Activated CD4-positive, alpha-beta T cell treated with anti-CD3 and anti-CD28 coated beads, Interleukin-2, amount 50 U/mL, for 24 hours (primary cell): ENCODE measurements around the gene FOXO1.
A peak's percentile ranks its signal among the peaks of the same experiment; 100 is the strongest.

Source experiments
- DNase-seq, 2 donors: peaks; one replicate each; pipeline ENCODE4 v3.0.0-alpha.2; 2020; ENCODE audit warnings: low read depth in 1 of 2, low spot score in 1 of 2

Gene FOXO1

DNA sequence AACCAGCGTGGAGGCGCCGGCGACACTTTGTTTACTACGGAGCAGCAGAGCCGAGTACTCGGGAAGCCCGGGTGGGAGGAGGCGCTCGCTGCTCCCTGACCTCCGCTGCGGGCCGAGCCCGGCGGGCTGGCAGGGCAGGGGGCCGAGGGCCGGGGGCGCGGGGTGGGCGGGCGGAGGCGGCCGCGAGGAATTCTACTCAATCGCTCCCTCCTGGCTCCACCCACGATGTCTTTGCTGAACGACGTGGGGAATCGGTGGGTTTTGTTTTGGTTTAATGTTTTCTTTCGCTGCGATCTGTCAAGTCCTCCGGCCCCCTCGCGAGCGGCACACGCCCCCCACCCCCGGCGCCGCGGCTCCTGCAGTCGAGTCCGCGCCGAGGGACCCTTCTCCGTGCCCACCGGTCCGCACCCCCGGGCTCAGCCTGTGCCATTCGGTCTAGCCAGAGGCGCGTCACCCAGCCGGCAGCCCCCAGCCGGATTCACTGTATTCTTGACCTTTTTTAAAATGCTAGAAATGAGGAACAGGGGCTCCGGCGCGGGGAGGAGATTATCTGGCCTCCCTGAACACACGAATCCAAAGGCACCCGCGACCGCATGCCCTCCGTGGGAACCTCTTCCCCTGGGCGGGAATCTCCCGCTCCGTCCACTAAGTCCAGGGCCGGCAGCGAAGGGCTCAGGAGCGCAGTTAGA is 636 bp upstream of the FOXO1 start:
- DNase-seq, result no peak

DNA sequence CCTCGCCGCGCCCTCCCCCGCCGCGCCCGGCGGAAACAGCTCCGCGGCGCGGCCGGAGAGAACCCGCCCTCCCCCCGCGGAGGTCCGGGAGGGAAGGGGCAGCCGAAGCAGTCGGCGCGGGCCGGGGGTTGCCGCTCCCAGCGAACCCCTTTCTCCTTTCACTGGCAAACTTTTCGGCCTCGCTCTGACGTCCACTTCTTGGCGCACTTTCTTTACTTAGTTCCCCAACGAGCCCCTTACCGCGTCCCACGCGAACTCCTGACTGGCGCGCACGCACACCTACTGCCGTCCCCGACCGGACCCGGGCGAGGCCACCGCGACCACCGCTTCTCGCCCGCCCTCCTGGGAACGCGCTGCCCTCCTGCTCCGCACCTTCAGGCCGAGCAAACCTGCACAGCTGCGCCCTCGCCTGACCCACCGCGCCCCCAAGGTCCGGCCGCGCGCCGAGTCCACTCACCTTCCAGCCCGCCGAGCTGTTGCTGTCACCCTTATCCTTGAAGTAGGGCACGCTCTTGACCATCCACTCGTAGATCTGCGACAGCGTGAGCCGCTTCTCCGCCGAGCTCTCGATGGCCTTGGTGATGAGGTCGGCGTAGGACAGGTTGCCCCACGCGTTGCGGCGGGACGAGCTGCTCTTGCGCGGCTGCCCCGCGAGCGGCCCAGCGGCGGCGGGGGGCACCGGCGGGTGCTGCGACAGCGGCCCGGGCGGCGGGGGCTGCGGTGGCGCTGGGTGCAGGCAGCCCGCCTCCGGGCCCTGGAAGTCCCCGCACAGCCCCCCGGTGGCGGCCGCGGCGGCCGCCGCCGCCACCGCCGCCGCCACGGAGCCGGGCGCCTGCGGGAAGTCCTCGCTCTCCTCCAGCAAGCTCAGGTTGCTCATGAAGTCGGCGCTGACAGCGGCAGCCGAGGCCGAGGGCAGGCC is 1.1 kb downstream of the FOXO1 start:
- DNase-seq, result no peak

DNA sequence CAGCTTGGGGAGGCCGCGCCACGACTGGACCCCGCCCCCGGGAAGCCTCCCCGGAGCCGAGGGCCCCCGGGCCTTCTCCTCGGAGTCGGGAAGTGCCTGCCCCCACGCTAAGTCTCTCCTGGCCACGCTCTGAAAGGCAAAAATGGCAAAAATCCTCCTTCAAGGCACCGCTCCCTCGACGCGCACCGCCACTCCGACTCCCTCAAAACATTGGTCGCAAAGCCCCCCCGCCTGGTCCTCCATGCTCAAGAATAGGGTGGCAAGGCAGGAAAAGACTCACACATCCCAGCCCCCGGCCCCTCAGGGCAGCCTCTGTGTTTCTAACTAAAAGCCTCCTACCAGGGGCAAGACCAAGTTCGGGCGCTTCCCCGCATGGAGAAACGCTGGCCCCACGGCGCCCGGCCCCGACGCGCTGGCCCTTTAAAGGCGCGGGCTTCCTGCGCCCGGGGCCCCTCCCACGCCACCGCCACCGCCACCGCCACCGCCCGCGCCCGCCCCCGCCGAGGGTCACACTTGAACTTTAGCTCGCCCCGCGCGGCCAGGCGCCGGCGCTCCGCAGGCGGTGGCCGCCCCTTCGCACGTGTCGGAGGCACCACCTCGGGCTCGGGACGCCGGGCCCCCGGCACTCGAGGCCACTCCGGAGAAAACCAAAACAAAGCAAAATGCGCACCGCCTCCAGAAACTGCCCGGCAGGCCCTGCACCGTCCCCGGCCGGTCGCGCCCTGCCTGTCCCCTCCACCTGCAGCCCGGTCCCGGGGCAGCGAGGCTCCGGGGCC is 1.9 kb downstream of the FOXO1 start:
- peak in 1 of 2 donors; percentile 42 for DNase-seq

DNA sequence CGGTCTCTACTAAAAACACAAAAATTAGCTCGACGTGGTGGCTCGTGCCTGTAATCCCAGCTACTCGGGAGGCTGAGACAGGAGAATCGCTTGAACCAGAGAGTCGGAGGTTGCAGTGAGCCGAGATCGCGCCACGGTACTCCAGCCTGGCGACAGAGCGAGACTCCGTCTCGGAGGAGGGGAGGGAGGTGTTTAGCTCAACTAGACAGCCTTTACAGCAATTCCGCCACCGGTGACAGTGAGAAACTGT is 2.4 kb downstream of the FOXO1 start:
- DNase-seq, result peak; percentile 47 to 76

DNA sequence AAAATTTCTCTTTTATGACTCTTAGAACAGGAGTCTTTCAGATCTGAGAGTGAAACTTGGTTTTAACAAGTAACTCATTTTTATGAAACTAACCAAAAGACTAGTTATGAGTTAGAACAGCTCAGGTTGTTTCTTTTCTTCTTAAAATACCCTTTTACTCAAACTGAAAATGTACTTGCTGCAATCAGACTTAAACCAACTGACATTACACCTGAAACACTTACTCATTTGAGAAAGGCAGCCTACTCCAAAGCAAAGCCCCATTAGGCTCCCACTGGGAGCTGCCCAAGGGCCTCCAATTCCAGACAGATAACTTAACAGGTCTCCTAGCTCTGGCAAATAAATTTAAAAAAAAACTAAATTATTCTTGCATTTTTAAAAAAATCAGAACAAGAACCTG is 3.6 kb downstream of the FOXO1 start:
- no peak for DNase-seq

DNA sequence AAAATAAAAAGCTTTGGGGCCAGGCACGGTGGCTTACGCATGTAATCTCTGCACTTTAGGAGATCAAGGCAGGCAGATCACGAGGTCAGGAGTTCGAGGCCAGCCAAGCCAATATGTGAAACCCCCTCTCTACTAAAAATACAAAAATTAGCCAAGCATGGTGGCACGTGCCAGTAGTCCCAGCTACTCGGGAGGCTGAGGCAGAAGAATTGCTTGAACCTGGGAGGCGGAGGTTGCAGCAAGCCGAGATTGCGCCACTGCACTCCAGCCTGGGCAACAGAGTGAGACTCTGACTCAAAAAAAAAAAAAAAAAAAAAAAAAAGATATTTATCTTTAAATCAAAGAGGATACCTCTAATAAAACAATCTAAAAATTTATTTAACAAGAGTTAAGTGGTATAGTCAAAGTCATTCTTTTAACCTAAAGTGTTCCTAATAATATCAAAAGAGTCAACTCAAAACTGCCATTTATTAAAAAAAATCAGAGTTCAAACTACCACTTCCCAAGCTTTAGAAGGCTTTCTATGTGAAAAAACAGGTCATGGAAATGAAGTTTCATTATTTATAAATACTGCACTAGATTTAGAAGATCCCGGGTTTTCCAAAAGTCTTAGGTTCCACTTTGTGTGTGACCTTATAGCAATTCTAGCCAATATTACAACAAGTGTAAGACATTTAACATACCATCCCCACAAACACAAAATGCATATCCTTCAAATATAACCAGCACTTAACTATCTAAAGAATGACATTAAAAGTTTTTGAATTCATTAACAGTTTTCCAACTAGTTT is 4.4 kb downstream of the FOXO1 start:
- DNase-seq, result no peak

DNA sequence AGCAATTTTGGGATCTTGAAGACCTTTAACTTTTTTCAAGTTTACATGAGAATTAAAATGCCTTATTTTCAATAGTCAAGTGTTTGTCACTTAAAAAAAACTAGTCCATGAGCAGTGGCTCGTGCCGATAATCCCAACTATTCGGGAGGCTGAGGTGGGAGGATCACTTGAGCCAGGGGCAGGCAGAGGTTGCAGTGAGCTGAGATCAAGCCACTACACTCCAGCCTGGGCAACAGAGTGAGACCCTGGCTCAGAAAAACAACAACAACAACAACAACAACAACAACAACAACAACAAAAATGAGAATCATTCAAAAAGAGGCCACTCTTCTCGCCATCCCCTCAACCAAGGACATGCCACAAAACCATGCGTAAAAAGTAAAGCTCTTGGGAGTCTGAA is 5.7 kb downstream of the FOXO1 start:
- DNase-seq, result no peak

DNA sequence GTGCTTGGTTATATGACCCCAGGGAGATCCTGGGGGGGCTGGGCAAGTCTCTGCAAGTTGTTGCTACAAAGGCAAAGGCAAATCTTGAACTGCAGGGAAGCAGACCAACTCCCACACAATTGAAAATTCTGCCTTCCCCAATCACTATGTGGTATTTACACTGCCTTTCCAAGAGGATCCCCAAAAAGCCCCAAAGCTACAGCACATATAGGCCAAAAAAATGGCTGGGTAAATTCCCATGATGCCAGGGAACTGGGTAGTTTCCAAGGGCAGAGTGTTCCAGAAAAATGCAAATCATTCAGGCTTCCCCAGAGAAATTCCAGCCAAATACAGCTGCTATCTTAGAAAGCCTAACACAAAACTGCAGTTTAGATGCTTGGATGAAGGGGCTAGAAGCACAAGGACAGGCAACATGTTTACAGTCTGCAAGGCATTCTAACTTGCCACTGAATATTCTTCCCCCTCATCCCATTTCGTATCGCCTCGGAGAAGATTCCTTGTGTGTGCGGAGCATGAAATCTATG is 6.2 kb downstream of the FOXO1 start:
- DNase-seq, result no peak

DNA sequence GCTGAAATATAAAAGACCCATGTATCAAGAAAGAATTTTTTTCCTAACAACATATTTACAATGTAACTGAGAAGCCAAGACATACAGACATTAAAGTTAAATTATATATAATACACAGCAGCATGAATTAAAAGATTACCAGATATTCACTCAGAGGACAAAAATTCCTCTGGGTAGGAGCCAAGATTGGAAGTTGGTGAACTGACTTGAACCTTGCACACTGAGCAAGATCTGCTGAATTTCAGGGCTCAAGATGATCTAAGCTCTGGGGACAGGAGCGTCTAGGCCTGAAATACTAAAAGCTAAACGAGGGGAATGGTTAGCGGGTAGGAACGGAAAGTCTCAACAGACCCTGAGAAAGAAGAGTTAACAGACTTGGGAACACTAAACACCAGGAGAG is 8.5 kb downstream of the FOXO1 start:
- no peak for DNase-seq

DNA sequence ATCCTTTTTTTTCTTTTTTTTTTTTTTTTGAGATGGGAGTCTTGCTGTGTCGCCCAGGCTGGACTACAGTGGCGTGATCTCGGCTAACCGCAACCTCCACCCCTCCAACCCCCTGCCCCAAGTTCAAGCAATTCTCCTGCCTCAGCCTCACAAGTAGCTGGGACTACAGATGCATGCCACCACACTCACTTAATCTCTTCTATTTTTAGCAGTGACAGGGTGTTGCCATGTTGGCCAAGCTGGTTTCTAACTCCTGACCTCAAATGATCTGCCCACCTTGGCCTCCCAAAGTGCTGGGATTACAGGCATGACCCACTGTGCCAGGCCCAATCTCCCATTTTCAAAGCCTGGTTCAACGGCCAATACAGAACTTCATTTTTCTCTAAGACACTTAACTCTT is 9.1 kb downstream of the FOXO1 start:
- no peak for DNase-seq

DNA sequence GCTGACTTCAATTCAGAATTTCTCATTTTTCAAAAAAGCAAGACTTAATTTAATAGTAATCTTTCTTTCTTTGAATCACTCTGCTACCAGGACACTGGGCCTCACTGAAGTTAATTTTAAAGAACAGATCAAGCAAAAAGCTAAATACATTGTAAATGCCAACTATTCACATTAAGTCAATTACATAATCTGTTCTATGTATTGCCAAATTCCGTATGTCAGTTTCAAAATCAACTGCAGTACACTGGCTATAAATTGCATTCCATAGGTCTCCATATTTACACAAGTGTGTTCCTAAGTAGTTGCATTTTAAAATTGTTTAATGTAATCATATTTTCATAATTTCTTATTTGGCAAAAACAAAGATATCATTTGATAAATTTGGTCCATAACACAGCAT is 10.1 kb downstream of the FOXO1 start:
- no peak for DNase-seq

DNA sequence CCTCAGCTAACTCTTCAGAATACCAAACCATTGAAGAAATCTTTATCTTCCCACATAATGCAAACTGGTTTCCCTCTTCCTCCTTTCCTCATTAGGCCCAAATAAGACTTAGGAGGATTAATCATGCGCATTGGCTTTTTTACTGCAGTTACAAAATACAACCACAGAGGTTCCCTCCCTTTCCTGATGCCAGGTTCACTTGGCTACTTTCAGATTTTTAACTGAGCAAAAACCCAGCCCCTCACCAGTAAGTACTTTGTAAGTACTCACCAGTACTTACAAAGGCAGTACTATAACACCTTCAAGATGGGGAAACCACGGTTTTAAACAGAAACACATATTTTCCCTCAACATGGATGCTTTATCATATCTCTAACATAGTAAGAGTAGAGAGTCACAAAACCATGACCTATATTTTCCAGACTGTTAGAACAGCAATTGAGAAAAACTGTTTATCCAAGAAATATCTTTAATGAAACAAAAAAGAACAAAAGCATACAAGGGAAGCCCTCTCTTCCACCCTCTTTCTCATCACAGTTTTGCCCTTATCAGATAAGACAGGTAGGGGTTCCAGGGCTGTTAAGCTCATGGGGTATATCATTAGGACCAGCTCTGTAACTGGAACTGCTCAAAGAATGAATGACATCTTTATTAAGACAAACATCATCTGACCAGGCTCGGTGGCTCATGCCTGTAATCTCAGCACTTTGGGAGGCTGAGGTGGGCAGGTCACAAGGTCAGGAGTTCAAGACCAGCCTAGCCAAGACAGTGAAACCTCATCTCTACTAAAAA is 12.7 kb downstream of the FOXO1 start:
- no peak for DNase-seq

DNA sequence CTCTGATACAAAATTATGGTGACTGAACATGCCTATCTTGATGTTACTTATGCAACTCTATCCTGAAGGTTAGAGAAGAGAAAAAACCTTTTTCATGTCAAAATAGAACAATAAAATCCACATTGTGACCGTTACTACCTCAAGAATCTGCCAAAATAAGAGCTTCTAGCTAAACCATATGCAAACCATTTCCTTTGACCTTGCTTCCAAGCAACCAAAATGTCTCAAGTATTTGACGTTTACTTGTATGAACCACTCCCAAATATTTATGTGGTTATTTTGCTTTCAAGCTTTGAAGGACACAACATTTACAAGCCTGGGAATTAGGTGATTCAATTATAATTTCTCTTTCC is 13.9 kb downstream of the FOXO1 start:
- no peak for DNase-seq

DNA sequence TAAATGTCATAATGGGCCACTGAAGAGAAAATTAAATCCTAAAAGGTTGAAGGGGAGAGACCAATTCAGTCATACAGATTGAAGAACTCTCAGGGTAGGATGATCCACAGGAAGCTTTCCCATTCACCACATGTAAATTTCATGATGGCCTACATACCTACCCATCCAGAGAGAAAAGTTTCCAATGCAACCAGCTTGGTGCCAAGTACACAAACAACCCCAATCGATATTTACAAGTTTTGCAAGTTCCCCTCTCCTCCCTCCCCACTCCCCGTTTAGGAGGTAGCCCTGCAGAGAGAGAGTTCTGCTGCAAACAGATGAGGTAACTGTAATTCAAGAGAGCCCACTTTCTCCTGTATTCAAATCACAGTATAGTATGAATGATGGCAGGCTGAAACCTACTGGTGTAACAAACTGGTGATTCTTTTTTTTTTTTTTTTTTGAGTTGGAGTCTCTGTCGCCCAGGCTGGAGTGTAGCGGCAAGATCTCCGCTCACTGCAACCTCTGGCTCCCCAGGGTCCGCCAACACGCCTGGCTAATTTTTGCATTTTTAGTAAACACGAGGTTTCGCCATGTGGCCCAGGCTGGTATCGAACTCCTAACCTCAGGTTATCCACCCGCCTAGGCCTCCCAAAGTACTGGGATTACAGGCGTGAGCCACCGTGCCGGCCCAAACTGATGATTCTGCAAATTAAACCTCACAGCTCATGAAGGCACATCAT is 14.4 kb downstream of the FOXO1 start:
- DNase-seq, result no peak

DNA sequence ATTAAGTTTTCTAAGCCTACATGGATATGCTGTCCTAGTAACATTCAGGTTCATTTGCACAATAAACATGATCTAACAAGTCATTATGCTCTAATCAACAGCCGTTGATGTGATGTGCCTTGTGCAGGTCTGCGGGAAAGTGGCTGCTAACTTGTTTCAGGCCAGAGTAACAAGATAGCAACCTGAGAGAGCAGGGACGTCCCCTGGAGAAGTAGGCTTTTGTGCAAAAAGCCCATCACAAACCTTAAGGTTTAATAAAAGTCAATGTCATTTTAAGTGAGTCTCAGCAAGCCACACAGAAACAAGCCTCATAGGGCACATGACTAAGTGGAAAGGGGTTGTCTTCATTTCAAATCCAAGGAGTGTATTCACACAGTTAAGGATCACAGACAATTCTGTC is 17.6 kb downstream of the FOXO1 start:
- DNase-seq, result no peak

DNA sequence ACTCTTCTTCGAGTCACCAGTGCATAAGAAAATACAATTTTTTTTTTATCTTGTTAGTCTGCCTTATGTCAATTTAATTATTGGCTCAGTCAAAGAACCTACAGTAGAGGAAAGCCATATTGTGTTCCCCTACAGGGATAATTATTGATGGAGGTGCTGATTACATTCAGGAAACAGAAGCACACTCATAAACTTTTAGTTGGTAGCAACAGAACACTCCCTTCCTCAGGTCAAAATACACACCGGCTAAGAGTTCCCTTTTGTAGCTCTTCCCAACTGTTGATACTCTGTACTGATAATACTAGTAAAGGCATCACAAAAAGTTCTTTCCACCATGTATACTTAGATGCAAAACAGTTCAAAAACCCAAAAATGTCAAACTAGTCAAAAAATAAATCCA is 18.4 kb downstream of the FOXO1 start:
- no peak for DNase-seq

DNA sequence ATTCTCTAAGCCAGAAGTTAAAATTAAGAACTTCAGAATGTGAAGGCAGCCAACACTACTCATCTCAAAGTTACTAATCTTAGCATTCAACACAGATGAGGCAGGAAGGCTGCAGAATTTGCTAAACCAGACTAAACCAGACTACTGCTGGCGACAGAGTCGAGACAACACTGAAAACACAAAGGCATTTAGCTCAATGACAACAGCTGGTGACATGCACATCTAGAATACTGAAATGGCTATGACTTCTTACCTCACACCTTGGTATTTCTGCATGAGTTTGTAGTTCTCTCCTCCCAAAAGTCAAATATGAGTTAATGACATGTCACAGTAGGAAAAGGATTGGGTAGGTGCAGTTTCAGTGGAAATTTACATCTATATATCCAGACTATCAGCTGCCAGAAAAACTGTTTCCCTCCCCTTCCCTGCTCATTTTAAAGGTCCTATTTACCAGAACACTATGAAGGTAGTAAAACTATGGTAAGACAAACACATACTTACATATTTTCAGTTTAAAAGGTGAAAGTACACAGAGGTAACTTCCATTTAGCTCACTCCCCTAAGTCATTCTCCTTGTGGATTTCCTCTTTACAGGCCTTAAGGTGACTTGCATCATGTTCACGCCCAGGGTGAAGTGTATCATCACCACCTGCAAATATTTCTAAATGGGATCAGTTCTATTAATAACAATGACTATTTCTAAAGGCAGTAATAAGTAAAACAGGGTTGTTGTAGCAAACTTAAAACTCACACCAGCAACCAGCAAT is 21.4 kb downstream of the FOXO1 start:
- no peak for DNase-seq

DNA sequence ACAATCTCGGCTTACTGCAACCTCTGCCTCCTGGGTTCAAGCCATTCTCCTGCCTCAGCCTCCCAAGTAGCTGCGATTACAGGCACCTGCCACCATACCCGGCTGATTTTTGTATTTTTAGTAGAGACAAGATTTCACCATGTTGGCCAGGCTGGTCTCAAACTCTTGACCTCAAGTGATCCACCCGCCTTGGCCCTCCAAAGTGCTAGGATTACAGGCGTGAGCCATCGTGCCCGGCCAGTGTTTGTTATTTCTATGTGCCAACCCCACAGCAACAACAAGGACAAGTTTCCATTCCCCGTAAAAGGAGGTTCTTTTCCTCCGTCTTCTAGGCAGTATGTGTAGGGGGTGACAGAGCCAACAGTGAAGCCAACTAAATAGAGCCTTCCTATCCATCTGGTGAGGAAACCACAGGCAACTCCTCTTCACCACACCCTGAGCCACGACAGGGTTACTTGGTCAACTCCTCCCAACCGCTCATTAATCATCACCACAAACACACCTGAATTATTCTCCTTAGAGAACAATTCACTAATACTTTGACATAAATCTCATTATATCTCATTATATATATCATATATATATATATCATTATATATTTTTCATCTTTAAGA is 25.5 kb downstream of the FOXO1 start:
- DNase-seq, result no peak

DNA sequence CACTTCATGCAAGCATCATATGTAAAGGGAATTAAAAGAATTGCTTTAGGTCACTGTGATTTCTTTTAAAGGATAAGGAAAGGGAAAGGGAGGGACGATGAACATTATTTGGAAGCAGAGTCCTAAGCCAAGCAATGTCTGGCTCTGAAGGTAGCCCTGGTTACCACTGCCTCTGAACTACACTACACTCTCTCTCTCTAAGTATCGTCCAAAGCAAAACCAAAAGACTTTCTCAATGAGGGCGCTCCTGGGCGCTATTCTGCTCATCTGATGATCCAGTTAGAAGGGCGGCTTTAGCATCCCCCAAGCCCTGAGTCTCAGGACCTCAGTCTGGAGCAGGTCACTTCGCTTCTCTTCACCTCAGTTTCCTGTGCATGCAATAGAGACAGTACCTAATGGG is 26.2 kb downstream of the FOXO1 start:
- no peak for DNase-seq
